ENCODE measurements around the gene RAP1A. TPM values are rescaled to one million over a fixed set of nuclear protein-coding genes. Genes with fewer than 3 reads are reported as not detected.
A peak's percentile ranks its signal among the peaks of the same experiment; 100 is the strongest.

The RAP1A gene
- total RNA-seq, 4 donors from 2014 or later, result 34.0 to 87.2 (median 57.7) TPM

- no peak for TF ChIP-seq CTCF (IDR thresholded peaks at IDR 0.05)
- DNase-seq, result no peak
- intact Hi-C loops (cut with DNase I; ENCODE audit: low total_unique reads) (no loop called here), in situ Hi-C loops (cut with MboI; ENCODE audit: low pct_ligation_motif_present in 1 of 4, low pct_unique_long_range_greater_than_20kb in 1 of 4, low sequenced_read_pairs in 3 of 4) (loop anchor here in 1 of 4 donors (25.0 kb wide), 1 partner anchor 261 kb away; no protein-coding TSS in a partner anchor)
- H3K9me3 ChIP-seq, result no peaks in the 10 kb centered on the region
- no peaks in the 10 kb centered on the region for H3K27me3 ChIP-seq
- 85 to 100% methylated on average over 1 to 4 of the region's 4 CpGs for WGBS, 2 donors (ENCODE audit: low coverage in 1 of 2)
- no peak overlapping the region for H3K4me3 ChIP-seq
- no peaks in the 10 kb centered on the region for H3K36me3 ChIP-seq
- H3K4me1 ChIP-seq, result peaks cover 0 to 4% (median 0%) of the 10 kb centered on the region in 4 donors
- H3K27ac ChIP-seq, result no peak overlapping the region
Measured at GRCh38 chr1:111747947-111748346, 128.4 kb downstream of the RAP1A start.

- Histone ChIP-seq H3K4me1 (peaks cover 0 to 7% (median 3%) of the 10 kb centered on the region in 4 donors), H3K27me3 (no peaks in the 10 kb centered on the region), H3K4me3 (no peak overlapping the region), H3K9me3 (no peaks in the 10 kb centered on the region), H3K27ac (no peak overlapping the region), H3K36me3 (no peaks in the 10 kb centered on the region)
- WGBS, 2 donors (ENCODE audit: low coverage in 1 of 2), result 79 to 81% methylated on average over 3 of the region's 3 CpGs
- DNase-seq, result no peak
- in situ Hi-C loops (cut with MboI; ENCODE audit: low pct_ligation_motif_present in 1 of 4, low pct_unique_long_range_greater_than_20kb in 1 of 4, low sequenced_read_pairs in 3 of 4) (loop anchor here (10.0 to 25.0 kb wide), 5 partner anchors 235 to 537 kb away; partner anchors contain the start of genes ADORA3 (in 1 of the 4), DENND2D (in 1 of the 4) and TMIGD3 (in 1 of the 4)), intact Hi-C loops (cut with DNase I; ENCODE audit: low total_unique reads) (loop anchor here (10.0 kb wide), 1 partner anchor 245 kb away; the partner anchor contains the start of genes ADORA3 and TMIGD3)
- TF ChIP-seq POLR2AphosphoS5 (IDR thresholded peaks at IDR 0.05) (no peak), POLR2A (IDR thresholded peaks at IDR 0.05) (no peak), EP300 (IDR thresholded peaks at IDR 0.05; ENCODE audit: low read depth) (no peak), CTCF (IDR thresholded peaks at IDR 0.05) (no peak)
Measured at GRCh38 chr1:111749628-111750027, 130.0 kb downstream of the RAP1A start.

GRCh38 chr1:111750856-111751255 is 131.3 kb downstream of the RAP1A start:
- no peaks in the 10 kb centered on the region for H3K27me3 ChIP-seq
- TF ChIP-seq POLR2A (IDR thresholded peaks at IDR 0.05) (no peak), CTCF (IDR thresholded peaks at IDR 0.05) (no peak), POLR2AphosphoS5 (IDR thresholded peaks at IDR 0.05) (no peak)
- no peak overlapping the region for H3K4me3 ChIP-seq
- H3K27ac ChIP-seq, result peak overlapping the region in 1 of 4 donors; percentile 13
- in situ Hi-C loops (cut with MboI; ENCODE audit: low pct_ligation_motif_present in 1 of 4, low pct_unique_long_range_greater_than_20kb in 1 of 4, low sequenced_read_pairs in 3 of 4), result loop anchor here in 3 of 4 donors (10.0 to 25.0 kb wide), 4 partner anchors 236 to 539 kb away; partner anchors contain the start of genes ADORA3 (in 1 of the 3), DENND2D (in 1 of the 3) and TMIGD3 (in 1 of the 3)
- H3K36me3 ChIP-seq, result no peaks in the 10 kb centered on the region
- WGBS, 2 donors (ENCODE audit: low coverage in 1 of 2), result 74 to 83% methylated on average over 1 to 2 of the region's 2 CpGs
- no peak for DNase-seq
- H3K4me1 ChIP-seq, result peaks cover 0 to 7% (median 7%) of the 10 kb centered on the region in 4 donors
- intact Hi-C loops (cut with DNase I; ENCODE audit: low total_unique reads), result loop anchor here (10.0 kb wide), 1 partner anchor 246 kb away; the partner anchor contains the start of genes ADORA3 and TMIGD3
- no peaks in the 10 kb centered on the region for H3K9me3 ChIP-seq

- Histone ChIP-seq H3K27me3 (no peaks in the 10 kb centered on the region), H3K36me3 (no peaks in the 10 kb centered on the region), H3K4me3 (no peak overlapping the region), H3K4me1 (peaks cover 0 to 15% (median 14%) of the 10 kb centered on the region in 4 donors), H3K27ac (no peak overlapping the region), H3K9me3 (no peaks in the 10 kb centered on the region)
- TF ChIP-seq POLR2AphosphoS5 (IDR thresholded peaks at IDR 0.05), result no peak
- TF ChIP-seq POLR2A (IDR thresholded peaks at IDR 0.05), result no peak
- TF ChIP-seq CTCF (IDR thresholded peaks at IDR 0.05), result no peak
- TF ChIP-seq EP300 (IDR thresholded peaks at IDR 0.05; ENCODE audit: low read depth), result no peak
- intact Hi-C loops (cut with DNase I; ENCODE audit: low total_unique reads), result loop anchor here (10.0 kb wide), 1 partner anchor 247 kb away; the partner anchor contains the start of genes ADORA3 and TMIGD3
- 48 to 51% methylated on average over 2 of the region's 2 CpGs for WGBS, 2 donors (ENCODE audit: low coverage in 1 of 2)
- in situ Hi-C loops (cut with MboI; ENCODE audit: low pct_ligation_motif_present in 1 of 4, low pct_unique_long_range_greater_than_20kb in 1 of 4, low sequenced_read_pairs in 3 of 4), result loop anchor here in 3 of 4 donors (10.0 to 25.0 kb wide), 4 partner anchors 237 to 540 kb away; partner anchors contain the start of genes ADORA3 (in 1 of the 3), DENND2D (in 1 of the 3) and TMIGD3 (in 1 of the 3)
- no peak for DNase-seq
Measured at GRCh38 chr1:111751906-111752575, 132.5 kb downstream of the RAP1A start.

All from transverse colon (tissue), 4 donors.